IMR-90 (cell line): Measurements from ENCODE around the gene LSM14A. TPM values are rescaled to one million over a fixed set of nuclear protein-coding genes. Genes with fewer than 3 reads are reported as not detected.

Experiments
- ATAC-seq: fragments of 200-7000 bp; cut with Tn5 transposase; 2 replicates; pipeline ENCODE4 v1.9.1; 2020; ENCODE audit warnings: low read depth, mild to moderate bottlenecking, moderate library complexity
- BruUV-seq: library from RNA; stranded (reverse); fragments of 400-500 nt; replicated peaks from 2 replicates; lab custom pipeline; 2021; lab: Mats Ljungman, UMichigan
- CTCF ChIA-PET: fragments of 300-600 bp; formaldehyde crosslinking; extraction: SDS; loops from one replicate; lab custom pipeline; 2021; ENCODE audit warnings: antibody characterized with exemption; lab: Yijun Ruan, JAX
- POLR2A ChIA-PET: fragments of 300-600 bp; sonication (Branson Sonifier 250); formaldehyde crosslinking; loops from one replicate; lab custom pipeline; 2022; ENCODE audit warnings: antibody characterized with exemption; ENCODE audit not compliant: unreplicated experiment; lab: Charles Lee
- DNase-seq: peaks from one replicate; pipeline ENCODE4 v3.0.0; 2013
- H2AFZ ChIP-seq: replicated peaks from 2 replicates; pipeline ENCODE3; 2013; ENCODE audit warnings: low read length, mild to moderate bottlenecking; ENCODE audit not compliant: poor library complexity
- H2AK5ac ChIP-seq: 2 replicates; pipeline ENCODE4 v1.6.1; 2013; ENCODE audit warnings: low read depth, low read length, inconsistent platforms
- H2AK9ac ChIP-seq: replicated peaks from 2 replicates; pipeline ENCODE3; 2013; ENCODE audit warnings: mild to moderate bottlenecking, low read depth, low read length, moderate library complexity; ENCODE audit not compliant: poor library complexity
- H2BK120ac ChIP-seq: 2 replicates; pipeline ENCODE4 v1.6.1; 2013; ENCODE audit warnings: low read depth, low read length, inconsistent platforms
- H2BK15ac ChIP-seq: 3 replicates; pipeline ENCODE4 v1.6.1; 2013; ENCODE audit warnings: low read depth, low read length, inconsistent platforms
- H2BK20ac ChIP-seq: 2 replicates; pipeline ENCODE4 v1.6.1; 2013; ENCODE audit warnings: low read depth, mild to moderate bottlenecking, inconsistent platforms, low read length, moderate library complexity
- H2BK5ac ChIP-seq: 2 replicates; pipeline ENCODE4 v1.6.1; 2013; ENCODE audit warnings: mild to moderate bottlenecking, low read depth, low read length, inconsistent platforms; ENCODE audit not compliant: poor library complexity, severe bottlenecking
- H3K14ac ChIP-seq: replicated peaks from 2 replicates; pipeline ENCODE4 v1.6.1; 2013; ENCODE audit warnings: low read depth, low read length, inconsistent platforms
- H3K18ac ChIP-seq: 2 replicates; pipeline ENCODE4 v1.6.1; 2013; ENCODE audit warnings: low read depth, low read length, control low read depth
- H3K23ac ChIP-seq: 2 replicates; pipeline ENCODE4 v1.6.1; 2013; ENCODE audit warnings: low read depth, low read length, inconsistent platforms
- H3K27ac ChIP-seq: 2 replicates; pipeline ENCODE4 v1.5.1; 2013; ENCODE audit warnings: mild to moderate bottlenecking, control low read depth, low read length; ENCODE audit not compliant: insufficient read depth
- H3K27me3 ChIP-seq: 2 replicates; pipeline ENCODE4 v1.6.1; 2013; ENCODE audit warnings: low read length; ENCODE audit not compliant: control insufficient read depth, insufficient read depth
- H3K36me3 ChIP-seq: 2 replicates; pipeline ENCODE4 v1.6.1; 2013; ENCODE audit warnings: low read length, mixed read lengths; ENCODE audit not compliant: control insufficient read depth, insufficient read depth
- H3K4ac ChIP-seq: 2 replicates; pipeline ENCODE4 v1.6.1; 2013; ENCODE audit warnings: low read depth, low read length, inconsistent platforms
- H3K4me1 ChIP-seq: 2 replicates; pipeline ENCODE4 v1.6.1; 2013; ENCODE audit warnings: low read length, mixed read lengths; ENCODE audit not compliant: control insufficient read depth, insufficient read depth
- H3K4me2 ChIP-seq: 2 replicates; pipeline ENCODE4 v1.6.1; 2013; ENCODE audit warnings: low read depth, mild to moderate bottlenecking, control low read depth, low read length, moderate library complexity
- H3K4me3 ChIP-seq: 2 replicates; pipeline ENCODE4 v1.5.1; 2013; ENCODE audit warnings: low read depth, mild to moderate bottlenecking, control low read depth, low read length, moderate library complexity; ENCODE audit not compliant: insufficient read depth
- H3K56ac ChIP-seq: 2 replicates; pipeline ENCODE4 v1.6.1; 2013; ENCODE audit warnings: low read length, inconsistent platforms; ENCODE audit not compliant: insufficient read depth; ENCODE audit errors: extremely low read depth
- H3K79me1 ChIP-seq, 2 experiments: 2 replicates each; pipeline ENCODE4 v1.6.1; 2013; ENCODE audit warnings: low read length in 2 of 2, inconsistent platforms in 1 of 2, low read depth in 1 of 2
- H3K9ac ChIP-seq: 2 replicates; pipeline ENCODE4 v1.6.1; 2013; ENCODE audit warnings: low read depth, low read length, control low read depth
- H3K9me1 ChIP-seq: 2 replicates; pipeline ENCODE4 v1.6.1; 2013; ENCODE audit warnings: low read length, inconsistent platforms; ENCODE audit not compliant: insufficient read depth
- H3K9me3 ChIP-seq: 2 replicates; pipeline ENCODE4 v1.6.1; 2013; ENCODE audit warnings: low read length; ENCODE audit not compliant: control insufficient read depth, insufficient read depth
- H4K20me1 ChIP-seq: 2 replicates; pipeline ENCODE4 v1.6.1; 2013; ENCODE audit warnings: low read length, inconsistent platforms; ENCODE audit not compliant: insufficient read depth
- H4K5ac ChIP-seq: 2 replicates; pipeline ENCODE4 v1.6.1; 2013; ENCODE audit warnings: mild to moderate bottlenecking, low read depth, low read length, control low read depth
- H4K8ac ChIP-seq, 2 experiments: 2 replicates each; pipeline ENCODE4 v1.6.1; 2013; ENCODE audit warnings: low read depth in 2 of 2, low read length in 2 of 2, control low read depth in 1 of 2, inconsistent platforms in 1 of 2
- H4K91ac ChIP-seq: 2 replicates; pipeline ENCODE4 v1.6.1; 2013; ENCODE audit warnings: low read depth, low read length, inconsistent platforms; ENCODE audit not compliant: insufficient read depth
- BHLHE40 ChIP-seq: fragments of 150-350 bp; IDR thresholded peaks from 2 replicates; pipeline ENCODE4 v1.6.1; 2016; ENCODE audit warnings: mild to moderate bottlenecking, low read depth, low read length
- CHD1 ChIP-seq: IDR thresholded peaks from 2 replicates; pipeline ENCODE4 v1.6.1; 2012; ENCODE audit warnings: low read depth, low read length, improper control_type of control experiment
- FOS ChIP-seq: fragments of 150-350 bp; IDR thresholded peaks from 2 replicates; pipeline ENCODE4 v1.6.1; 2016; ENCODE audit warnings: low read depth, low read length
- MAFK ChIP-seq: IDR thresholded peaks from 2 replicates; pipeline ENCODE4 v1.6.1; 2012; ENCODE audit warnings: low read depth, low read length, improper control_type of control experiment
- MAZ ChIP-seq: IDR thresholded peaks from 2 replicates; pipeline ENCODE4 v1.6.1; 2012; ENCODE audit warnings: low read depth, mild to moderate bottlenecking, low read length, improper control_type of control experiment, moderate library complexity, borderline replicate concordance
- MXI1 ChIP-seq: IDR thresholded peaks from 2 replicates; pipeline ENCODE4 v1.6.1; 2012; ENCODE audit warnings: low read depth, mild to moderate bottlenecking, low read length, moderate library complexity, borderline replicate concordance
- NFE2L2 ChIP-seq: fragments of 150-350 bp; IDR thresholded peaks from 2 replicates; pipeline ENCODE4 v1.6.1; 2016; ENCODE audit warnings: low read depth, mild to moderate bottlenecking, low read length
- POLR2A ChIP-seq: IDR thresholded peaks from 2 replicates; pipeline ENCODE4 v1.6.1; 2012; ENCODE audit warnings: mild to moderate bottlenecking, low read depth, low read length
- RAD21 ChIP-seq: IDR thresholded peaks from 2 replicates; pipeline ENCODE4 v1.6.1; 2012; ENCODE audit warnings: low read length, improper control_type of control experiment
- RCOR1 ChIP-seq: IDR thresholded peaks from 2 replicates; pipeline ENCODE4 v1.6.1; 2012; ENCODE audit warnings: mild to moderate bottlenecking, low read length, improper control_type of control experiment; ENCODE audit not compliant: insufficient replicate concordance
- RFX5 ChIP-seq: IDR thresholded peaks from 2 replicates; pipeline ENCODE4 v1.8.0; 2012; ENCODE audit warnings: low read depth, mild to moderate bottlenecking, low read length, moderate library complexity
- SMC3 ChIP-seq: fragments of 150-350 bp; IDR thresholded peaks from 2 replicates; pipeline ENCODE4 v1.6.1; 2016; ENCODE audit warnings: low read depth, mild to moderate bottlenecking, antibody characterized with exemption, low read length, moderate library complexity
- WGBS, 2 experiments: methylation state at CpG; one replicate each; pipeline versions ENCODE4 v1.1.5 to v1.1.7; 2013; ENCODE audit warnings: missing lambda C conversion rate in 2 of 2; ENCODE audit not compliant: insufficient read length in 1 of 2; ENCODE audit errors: extremely low coverage in 2 of 2; 5-methylcytosine and 5-hydroxymethylcytosine counted together
- dilution Hi-C: fragments of 300-500 bp; cut with HindIII; formaldehyde crosslinking; loops from one replicate; pipeline ENCODE4 v1.14.3; 2018; ENCODE audit warnings: low sequenced_read_pairs; ENCODE audit not compliant: unreplicated experiment
- in situ Hi-C: fragments of 300-500 bp; cut with MboI; formaldehyde crosslinking; loops from 3 replicates; pipeline ENCODE4 v1.14.3; 2019; ENCODE audit warnings: low sequenced_read_pairs, inconsistent platforms, mixed read lengths
- intact Hi-C: fragments of 100-400 bp; cut with micrococcal nuclease; formaldehyde crosslinking; loops from 2 replicates; pipeline ENCODE4 v1.10.0; 2022
- polyA plus RNA-seq, 3 experiments: library from polyadenylated mRNA; depleted of rRNA; stranded (reverse); fragments of >200 nt; gene quantifications; 2 replicates each; pipeline ENCODE4 v1.2.3, GENCODE V29; 2012; ENCODE audit warnings: low replicate concordance in 1 of 3
- total RNA-seq: library from RNA; depleted of rRNA; stranded (reverse); fragments of >200 nt; gene quantifications from 2 replicates; pipeline ENCODE4 v1.2.3, GENCODE V29; 2012
- TF ChIP-seq, protein P1 (sequence below): fragments of 150-350 bp; IDR thresholded peaks from 2 replicates; pipeline ENCODE4 v1.6.1; 2016; ENCODE audit warnings: low read depth, mild to moderate bottlenecking, low read length, moderate library complexity, borderline replicate concordance
- TF ChIP-seq, protein P2 (sequence below): conservative IDR thresholded peaks from 2 replicates; pipeline ENCODE4 v1.5.1; 2012; ENCODE audit warnings: mild to moderate bottlenecking, low read depth, low read length, improper control_type of control experiment

LSM14A gene
- total and polyA plus RNA-seq, 2 of the 4 experiments (the other 2 are of a cell fraction) = 44.3 to 54.8 TPM

DNA sequence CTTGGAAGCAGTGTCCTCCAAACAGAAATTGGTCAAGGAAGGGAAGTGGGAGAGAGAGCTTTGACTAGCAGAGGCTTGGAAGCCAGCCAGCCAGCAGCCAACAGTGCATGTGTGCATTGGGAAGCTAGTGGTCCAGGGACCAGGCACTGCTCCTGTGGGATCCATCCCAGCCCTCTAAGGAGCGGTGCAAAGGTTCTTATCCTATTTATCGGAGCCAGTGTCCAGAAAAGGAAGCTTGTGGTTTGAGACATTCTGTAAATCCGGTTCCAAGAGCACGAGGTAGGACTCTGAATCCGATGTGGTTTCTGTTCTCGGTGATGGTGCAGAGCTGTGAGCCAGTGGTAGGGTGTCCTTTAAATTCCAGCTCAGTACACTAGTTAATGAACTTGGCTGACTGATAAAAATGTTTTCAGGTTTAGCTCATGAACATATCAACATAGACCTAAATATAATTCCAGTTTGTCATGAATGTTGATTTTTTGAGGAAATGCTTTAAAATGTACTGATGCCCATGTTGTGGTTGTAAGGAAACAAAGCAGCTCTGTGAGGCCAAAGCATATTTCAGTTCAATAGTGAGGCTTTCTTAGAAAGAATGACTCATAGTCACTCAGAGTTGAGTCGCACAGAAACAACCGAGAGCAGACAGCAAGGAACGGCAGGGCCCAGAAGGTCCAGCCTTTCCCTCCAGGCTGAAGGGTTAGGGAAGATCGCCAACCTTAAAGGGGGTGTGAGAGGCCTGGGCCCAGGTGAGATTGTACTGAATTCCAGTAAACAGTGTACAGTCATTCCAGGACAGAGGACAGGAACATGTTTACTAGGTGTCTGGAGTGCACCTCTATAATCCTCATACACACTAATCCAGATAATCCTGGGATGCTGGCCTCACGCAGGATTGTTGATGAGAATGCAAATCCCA, 60.5 kb downstream of the LSM14A start:
- CTCF ChIA-PET = interaction anchor here (0.8 kb wide), 1 partner anchor 13 kb away, joined by 3 read pairs; no protein-coding TSS in a partner anchor
- Histone ChIP-seq H4K8ac (peak overlapping the region in 1 of 2 experiments; percentile 74; a peak in 2 of 4 replicates), H3K9me3 (no peaks in the 10 kb centered on the region), H2BK15ac (peak overlapping the region; percentile 29; the same call in 1 of the 3 replicates), H3K9me1 (peaks cover 26% of the 10 kb centered on the region), H3K36me3 (peaks cover 17% of the 10 kb centered on the region), H3K23ac (peak overlapping the region; percentile 55), H3K27ac (peak overlapping the region; percentile 83), H4K20me1 (peaks cover 26% of the 10 kb centered on the region), H3K4me2 (peak overlapping the region; percentile 87), H2AFZ (peak overlapping the region; percentile 37), H2AK9ac (peak overlapping the region; percentile 60), H3K79me1 (peaks cover 24 to 59% of the 10 kb centered on the region in 2 experiments; a peak in 3 of 4 replicates), H2AK5ac (peak overlapping the region; percentile 78; the same call in 1 of the 2 replicates), H3K9ac (peak overlapping the region; percentile 25), H2BK20ac (peak overlapping the region; percentile 63), H3K4me3 (peak overlapping the region; percentile 16; the same call in 1 of the 2 replicates), H3K4ac (peak overlapping the region; percentile 73), H3K56ac (peak overlapping the region; percentile 31; the same call in 1 of the 2 replicates), H4K5ac (peak overlapping the region; percentile 40; the same call in 1 of the 2 replicates), H2BK120ac (peak overlapping the region; percentile 59), H2BK5ac (peak overlapping the region; percentile 84), H4K91ac (peak overlapping the region; percentile 56), H3K18ac (peak overlapping the region; percentile 80; the same call in 1 of the 2 replicates), H3K14ac (peak overlapping the region; percentile 27; the same call in 1 of the 2 replicates), H3K4me1 (peaks cover 16% of the 10 kb centered on the region), H3K27me3 (no peaks in the 10 kb centered on the region)
- BruUV-seq = no TSS peak
- intact Hi-C loops (loop anchor here (2.0 kb wide), 1 partner anchor 42 kb away; no protein-coding TSS in a partner anchor), dilution Hi-C loops (no loop called here), in situ Hi-C loops (loop anchor here (10.0 kb wide), 1 partner anchor 102 kb away; no protein-coding TSS in a partner anchor)
- 0% methylated on average over 1 of the region's 11 CpGs; no CpG with 5 or more reads in 1 of the 2 experiments for WGBS, 2 experiments
- ATAC-seq (peak; percentile 84), DNase-seq (peak; percentile 96)
- POLR2A ChIA-PET = no interaction called here
- no peak for TF ChIP-seq RCOR1
- no peak for TF ChIP-seq RFX5
- 0 out of 2 replicates have a peak, but pooled peaks have one; percentile 24 for TF ChIP-seq MAFK
- no peak for TF ChIP-seq RAD21
- TF ChIP-seq MAZ = no peak
- TF ChIP-seq, protein P1, sequence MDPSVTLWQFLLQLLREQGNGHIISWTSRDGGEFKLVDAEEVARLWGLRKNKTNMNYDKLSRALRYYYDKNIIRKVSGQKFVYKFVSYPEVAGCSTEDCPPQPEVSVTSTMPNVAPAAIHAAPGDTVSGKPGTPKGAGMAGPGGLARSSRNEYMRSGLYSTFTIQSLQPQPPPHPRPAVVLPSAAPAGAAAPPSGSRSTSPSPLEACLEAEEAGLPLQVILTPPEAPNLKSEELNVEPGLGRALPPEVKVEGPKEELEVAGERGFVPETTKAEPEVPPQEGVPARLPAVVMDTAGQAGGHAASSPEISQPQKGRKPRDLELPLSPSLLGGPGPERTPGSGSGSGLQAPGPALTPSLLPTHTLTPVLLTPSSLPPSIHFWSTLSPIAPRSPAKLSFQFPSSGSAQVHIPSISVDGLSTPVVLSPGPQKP = no peak
- no peak for TF ChIP-seq POLR2A
- TF ChIP-seq SMC3 = peak; percentile 2; the same call in 1 of the 2 replicates
- TF ChIP-seq BHLHE40 = peak; percentile 16
- TF ChIP-seq FOS = peak; percentile 92
- no peak for TF ChIP-seq NFE2L2
- TF ChIP-seq, protein P2, sequence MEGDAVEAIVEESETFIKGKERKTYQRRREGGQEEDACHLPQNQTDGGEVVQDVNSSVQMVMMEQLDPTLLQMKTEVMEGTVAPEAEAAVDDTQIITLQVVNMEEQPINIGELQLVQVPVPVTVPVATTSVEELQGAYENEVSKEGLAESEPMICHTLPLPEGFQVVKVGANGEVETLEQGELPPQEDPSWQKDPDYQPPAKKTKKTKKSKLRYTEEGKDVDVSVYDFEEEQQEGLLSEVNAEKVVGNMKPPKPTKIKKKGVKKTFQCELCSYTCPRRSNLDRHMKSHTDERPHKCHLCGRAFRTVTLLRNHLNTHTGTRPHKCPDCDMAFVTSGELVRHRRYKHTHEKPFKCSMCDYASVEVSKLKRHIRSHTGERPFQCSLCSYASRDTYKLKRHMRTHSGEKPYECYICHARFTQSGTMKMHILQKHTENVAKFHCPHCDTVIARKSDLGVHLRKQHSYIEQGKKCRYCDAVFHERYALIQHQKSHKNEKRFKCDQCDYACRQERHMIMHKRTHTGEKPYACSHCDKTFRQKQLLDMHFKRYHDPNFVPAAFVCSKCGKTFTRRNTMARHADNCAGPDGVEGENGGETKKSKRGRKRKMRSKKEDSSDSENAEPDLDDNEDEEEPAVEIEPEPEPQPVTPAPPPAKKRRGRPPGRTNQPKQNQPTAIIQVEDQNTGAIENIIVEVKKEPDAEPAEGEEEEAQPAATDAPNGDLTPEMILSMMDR = no peak
- peak; percentile 61 for TF ChIP-seq MXI1
- no peak for TF ChIP-seq CHD1
